Mesodermal cell (in vitro differentiated cells): Measurements from ENCODE around the gene CELA2B.
"Not testable (repeated sequence)": the region's sequence is repeated elsewhere in the genome, so short reads cannot be mapped to it uniquely, and the experiment has no call there.

Experiments used
- H3K27ac ChIP-seq: 2 replicates; pipeline ENCODE4 v1.7.0; 2013; ENCODE audit warnings: mild to moderate bottlenecking, low read depth, low read length, moderate library complexity; ENCODE audit not compliant: severe bottlenecking
- H3K36me3 ChIP-seq: 2 replicates; pipeline ENCODE4 v1.7.1; 2013; ENCODE audit warnings: mild to moderate bottlenecking, low read length, moderate library complexity; ENCODE audit not compliant: control insufficient read depth, insufficient read depth
- H3K4me1 ChIP-seq: one replicate; pipeline ENCODE4 v1.7.1; 2013; ENCODE audit warnings: mild to moderate bottlenecking, low read length; ENCODE audit not compliant: insufficient read depth, control insufficient read depth, poor library complexity, severe bottlenecking
- H3K4me3 ChIP-seq: 2 replicates; pipeline ENCODE4 v1.7.0; 2013; ENCODE audit warnings: low read length, control low read depth, mild to moderate bottlenecking; ENCODE audit not compliant: insufficient read depth, poor library complexity, severe bottlenecking; ENCODE audit errors: extremely low read depth
- H3K9me3 ChIP-seq: 2 replicates; pipeline ENCODE4 v1.7.1; 2013; ENCODE audit warnings: mild to moderate bottlenecking, low read length, moderate library complexity; ENCODE audit not compliant: control insufficient read depth
- WGBS, 2 experiments: methylation state at CpG; one replicate each; pipeline ENCODE4 v1.1.5; 2013; ENCODE audit warnings: missing lambda C conversion rate in 2 of 2; ENCODE audit not compliant: insufficient coverage in 2 of 2; 5-methylcytosine and 5-hydroxymethylcytosine counted together

The CELA2B gene

GRCh38 chr1:15504436-15504835 is 28.5 kb downstream of the CELA2B start:
- WGBS, 2 experiments, result 86 to 96% methylated on average over 3 of the region's 4 CpGs
- H3K4me3 ChIP-seq, result no peak overlapping the region
- H3K27ac ChIP-seq, result no peak overlapping the region
- H3K9me3 ChIP-seq, result no peaks in the 10 kb centered on the region
- peaks cover 4% of the 10 kb centered on the region for H3K36me3 ChIP-seq
- peaks cover 4% of the 10 kb centered on the region for H3K4me1 ChIP-seq

- no peaks in the 10 kb centered on the region for H3K9me3 ChIP-seq
- H3K36me3 ChIP-seq, result peaks cover 4% of the 10 kb centered on the region
- WGBS, 2 experiments, result 94 to 97% methylated on average over 10 to 14 of the region's 17 CpGs
- peaks cover 4% of the 10 kb centered on the region for H3K4me1 ChIP-seq
- H3K27ac ChIP-seq, result no peak overlapping the region
- no peak overlapping the region for H3K4me3 ChIP-seq
These were observed 30.9 kb downstream of the CELA2B start for GRCh38 chr1:15506831-15507230.

GRCh38 chr1:15507278-15507677 is 31.4 kb downstream of the CELA2B start:
- WGBS, 2 experiments, result 95% methylated on average over 4 of the region's 5 CpGs
- Histone ChIP-seq H3K27ac (no peak overlapping the region), H3K4me1 (peaks cover 4% of the 10 kb centered on the region), H3K36me3 (peaks cover 4% of the 10 kb centered on the region), H3K4me3 (no peak overlapping the region), H3K9me3 (no peaks in the 10 kb centered on the region)

- 89 to 90% methylated on average over 10 of the region's 12 CpGs for WGBS, 2 experiments
- Histone ChIP-seq H3K36me3 (peaks cover 4% of the 10 kb centered on the region), H3K4me3 (no peak overlapping the region), H3K27ac (no peak overlapping the region), H3K9me3 (no peaks in the 10 kb centered on the region), H3K4me1 (no peaks in the 10 kb centered on the region)
These were observed 33.0 kb downstream of the CELA2B start for GRCh38 chr1:15508700-15509487.

- no peak overlapping the region for H3K27ac ChIP-seq
- H3K4me1 ChIP-seq, result no peaks in the 10 kb centered on the region
- no peaks in the 10 kb centered on the region for H3K9me3 ChIP-seq
- no peak overlapping the region for H3K4me3 ChIP-seq
- peaks cover 10% of the 10 kb centered on the region for H3K36me3 ChIP-seq
- WGBS, 2 experiments, result 83 to 89% methylated on average over 1 to 3 of the region's 7 CpGs
These were observed 33.7 kb downstream of the CELA2B start for GRCh38 chr1:15509586-15509985.

GRCh38 chr1:15510611-15511405 is 34.9 kb downstream of the CELA2B start:
- no peaks in the 10 kb centered on the region for H3K9me3 ChIP-seq
- WGBS, 2 experiments, result 96 to 97% methylated on average over 6 to 8 of the region's 8 CpGs
- H3K4me1 ChIP-seq, result peaks cover 7% of the 10 kb centered on the region
- H3K4me3 ChIP-seq, result no peak overlapping the region
- H3K27ac ChIP-seq, result no peak overlapping the region
- H3K36me3 ChIP-seq, result peaks cover 12% of the 10 kb centered on the region

GRCh38 chr1:15513192-15513591 is 37.3 kb downstream of the CELA2B start:
- no peaks in the 10 kb centered on the region for H3K9me3 ChIP-seq
- H3K36me3 ChIP-seq, result peaks cover 13% of the 10 kb centered on the region
- no peak overlapping the region for H3K27ac ChIP-seq
- H3K4me1 ChIP-seq, result peaks cover 7% of the 10 kb centered on the region
- H3K4me3 ChIP-seq, result no peak overlapping the region
- WGBS, 2 experiments, result 93 to 100% methylated on average over 3 to 4 of the region's 4 CpGs

GRCh38 chr1:15513919-15514318 is 38.0 kb downstream of the CELA2B start:
- Histone ChIP-seq H3K36me3 (peaks cover 13% of the 10 kb centered on the region), H3K4me1 (peaks cover 7% of the 10 kb centered on the region), H3K27ac (no peak overlapping the region), H3K4me3 (no peak overlapping the region), H3K9me3 (no peaks in the 10 kb centered on the region)
- WGBS, 2 experiments, result 90 to 92% methylated on average over 2 of the region's 3 CpGs

- not testable (repeated sequence) for H3K27ac ChIP-seq, H3K9me3 ChIP-seq, H3K4me1 ChIP-seq, H3K4me3 ChIP-seq
- WGBS, 2 experiments, result 95 to 100% methylated on average over 2 of the region's 5 CpGs
- H3K36me3 ChIP-seq, result peaks cover 13% of the 10 kb centered on the region
These were observed 38.7 kb downstream of the CELA2B start for GRCh38 chr1:15514557-15514956.

- Histone ChIP-seq H3K36me3 (peaks cover 13% of the 10 kb centered on the region), H3K4me1 (peaks cover 7% of the 10 kb centered on the region), H3K27ac (peak overlapping the region; percentile 20), H3K9me3 (no peaks in the 10 kb centered on the region), H3K4me3 (no peak overlapping the region)
- 71 to 75% methylated on average over 1 of the region's 2 CpGs for WGBS, 2 experiments
These were observed 39.2 kb downstream of the CELA2B start for GRCh38 chr1:15515022-15515663.
